SKM-1 treated with dmso at 0.1 percent for 144 hours (cell line): Measurements from ENCODE around the gene GMDS.

ENCODE experiments used
- DNase-seq: peaks from one replicate; lab custom pipeline; 2025; ENCODE audit not compliant: unreplicated experiment; lab: John Stamatoyannopoulos, UW

The GMDS gene

DNA sequence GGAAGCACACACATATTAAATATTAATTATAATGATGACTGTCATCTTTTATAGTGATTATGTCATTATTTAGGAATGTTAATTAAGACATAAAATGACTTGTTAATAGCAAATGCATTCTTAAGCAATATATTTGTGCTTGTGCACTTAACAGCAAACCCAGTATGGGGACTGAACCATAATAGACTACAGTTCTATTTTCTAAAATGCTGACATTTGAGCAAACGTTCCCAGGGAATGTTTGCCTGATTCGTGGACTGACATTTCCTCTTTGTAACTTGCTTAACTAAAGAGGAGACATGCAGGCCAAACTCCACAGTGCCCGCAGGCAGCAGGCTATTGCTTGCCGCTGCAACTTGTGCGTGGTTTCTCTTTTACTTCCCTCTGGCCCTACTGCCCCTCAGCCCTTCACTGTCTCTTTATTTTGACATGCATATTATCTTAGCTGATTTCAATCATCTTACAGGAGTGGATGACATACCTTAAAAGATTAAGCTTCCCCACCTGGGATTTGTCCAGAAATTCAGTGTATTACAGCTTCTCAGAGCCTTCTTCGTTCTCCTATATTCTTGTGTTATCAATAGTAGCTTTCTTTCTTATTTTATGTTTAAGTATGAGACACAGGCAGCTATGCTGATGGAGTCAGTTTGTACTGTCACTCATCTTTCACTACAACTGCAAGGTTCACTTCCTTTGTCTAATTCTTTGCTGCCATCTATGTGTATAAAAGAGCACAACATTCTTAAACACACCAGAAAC is 141.5 kb downstream of the GMDS start:
- peak; percentile 45 for DNase-seq

DNA sequence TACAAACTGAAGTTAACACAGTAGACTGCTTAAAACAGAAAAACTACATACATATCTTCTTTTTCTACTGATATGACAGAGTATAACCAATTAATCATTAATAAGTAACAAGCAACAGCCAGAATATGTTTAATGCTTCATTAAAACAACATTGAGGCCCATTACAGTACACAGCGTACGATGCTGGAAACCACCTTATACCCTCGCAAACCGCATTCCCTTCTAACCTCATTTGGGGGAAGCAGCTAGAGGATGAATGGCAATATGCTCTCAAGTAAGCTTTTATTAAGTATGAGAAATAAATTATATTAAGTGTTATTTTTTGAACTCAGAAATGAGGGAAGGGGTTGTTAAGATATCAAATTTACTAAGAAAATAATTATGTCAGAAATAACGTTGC is 142.4 kb downstream of the GMDS start:
- DNase-seq: no peak

DNA sequence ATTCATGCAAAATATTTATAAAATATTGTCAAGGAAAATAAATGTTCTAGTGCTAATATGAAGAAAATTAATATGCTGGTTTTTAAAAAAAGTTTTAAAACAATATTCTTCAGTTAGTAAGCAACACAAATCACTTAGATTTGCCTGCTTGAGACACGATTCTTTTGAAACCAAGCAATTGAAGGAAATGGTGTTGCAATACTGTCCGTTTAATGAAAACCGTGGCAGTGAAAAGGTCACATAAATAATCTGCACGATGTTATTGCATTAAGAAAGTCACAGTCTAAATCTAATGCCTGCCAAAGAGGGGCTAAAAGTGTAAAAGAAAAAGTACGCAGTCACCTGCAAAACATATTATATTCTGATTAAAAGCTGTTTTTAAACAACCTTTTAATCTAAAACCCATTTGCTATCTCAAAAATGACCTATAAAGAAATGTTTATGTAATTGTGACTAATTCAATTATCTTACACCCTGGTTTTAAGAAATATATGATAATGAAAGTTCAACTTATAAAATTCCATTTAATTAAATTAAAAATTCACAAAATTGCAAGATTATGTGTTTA is 143.0 kb downstream of the GMDS start:
- peak; percentile 26 for DNase-seq

DNA sequence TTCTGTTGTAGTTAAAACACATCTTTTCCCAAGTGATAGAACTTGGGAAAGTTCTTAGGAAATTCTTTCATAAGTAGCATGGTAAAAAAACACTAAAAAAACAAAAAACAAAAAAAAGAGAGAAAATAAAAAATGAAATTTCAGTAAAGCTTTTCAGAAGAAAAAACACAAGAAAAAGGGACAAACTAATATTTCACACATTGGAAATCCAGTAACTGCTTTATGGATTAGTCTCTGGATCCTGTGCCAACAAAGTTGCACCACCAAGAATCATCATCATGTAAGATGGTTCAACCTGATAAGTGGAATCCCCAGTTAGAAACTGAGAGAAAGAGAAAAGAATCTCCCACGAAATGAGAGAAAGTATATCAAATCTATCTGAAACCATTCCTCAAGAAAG is 144.2 kb downstream of the GMDS start:
- no peak for DNase-seq

DNA sequence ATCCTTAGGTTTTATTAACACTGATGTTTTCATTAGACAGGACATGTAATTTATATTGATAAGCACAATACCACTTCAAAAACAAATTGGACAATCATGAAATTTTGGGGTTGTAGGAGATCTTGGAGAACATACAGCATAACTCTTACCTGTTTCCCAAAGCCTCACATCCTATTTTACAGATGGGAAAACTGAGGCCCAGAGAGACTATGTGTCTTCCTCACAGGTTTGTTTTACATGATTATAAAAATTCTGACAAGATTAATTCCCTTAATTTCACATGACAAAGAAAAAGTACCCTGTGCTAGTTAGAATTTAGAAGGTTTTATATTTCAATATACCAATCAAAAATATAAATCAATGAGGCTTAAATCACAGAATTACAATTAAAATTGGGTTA is 145.5 kb downstream of the GMDS start:
- DNase-seq: no peak

DNA sequence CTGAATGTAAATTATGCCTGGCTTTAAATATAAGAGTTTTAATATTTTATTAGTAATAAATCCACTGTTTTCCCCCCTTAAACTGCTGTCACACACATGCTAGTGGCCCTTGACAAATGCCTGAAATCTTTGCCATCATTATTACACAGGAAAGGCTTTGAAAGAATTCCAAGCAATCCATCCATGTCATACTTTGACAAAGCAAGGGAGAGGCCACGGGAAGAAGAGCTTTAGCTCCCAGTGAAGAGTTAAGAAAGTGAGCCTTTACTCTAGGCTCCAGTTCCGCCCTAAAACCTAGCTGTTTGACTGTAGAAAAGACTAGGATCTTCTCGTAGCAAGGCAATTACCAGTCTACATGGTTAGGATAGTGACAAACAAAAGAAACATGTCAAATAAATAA is 147.9 kb downstream of the GMDS start:
- DNase-seq: no peak

DNA sequence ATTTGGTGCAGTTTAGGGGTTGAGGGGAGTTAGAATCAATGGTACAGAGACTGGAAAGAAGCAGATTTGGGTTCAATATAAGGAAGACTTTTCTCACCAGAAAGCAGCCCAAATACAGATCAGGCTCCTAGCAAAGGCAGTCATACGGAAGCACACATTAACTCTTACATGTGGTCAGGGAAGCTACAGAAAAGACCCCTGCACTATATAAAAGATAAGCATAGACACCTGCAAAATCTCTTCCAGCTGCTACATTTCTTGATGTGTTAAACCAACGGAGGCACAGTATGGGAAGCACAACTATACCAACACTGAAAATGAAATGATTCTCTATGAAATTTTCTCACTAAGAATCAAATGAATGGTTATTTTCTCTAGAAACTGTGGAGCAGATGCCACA is 150.8 kb downstream of the GMDS start:
- no peak for DNase-seq

DNA sequence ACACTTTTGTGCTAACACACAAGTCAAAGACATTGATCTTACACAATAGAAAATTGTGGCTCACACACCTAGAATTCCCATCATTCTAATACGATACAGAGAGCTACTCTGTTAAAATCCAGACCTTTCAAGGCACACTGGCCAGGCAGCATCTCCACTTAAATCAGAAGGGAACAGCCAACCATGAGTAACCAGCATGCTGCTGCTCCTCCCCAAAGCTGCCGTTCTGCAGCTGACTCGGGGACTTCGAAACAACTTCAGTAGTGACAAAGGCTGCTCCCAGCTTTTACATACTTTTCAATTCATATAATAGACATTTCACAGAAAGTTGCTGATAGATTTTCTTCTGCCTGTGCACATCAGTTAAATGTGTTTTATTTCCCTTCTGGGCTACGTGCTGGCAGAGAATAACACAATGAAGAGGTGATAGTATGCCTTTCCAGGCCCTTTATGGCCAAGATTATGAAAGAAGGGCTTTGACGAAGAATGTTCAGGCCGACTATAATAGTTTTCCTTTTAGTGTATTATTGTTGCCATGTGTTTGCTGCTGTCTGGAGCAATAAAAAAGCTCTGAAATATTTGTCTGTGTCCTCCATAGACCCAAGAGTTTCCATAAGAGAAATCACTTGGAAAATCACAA is 159.0 kb downstream of the GMDS start:
- no peak for DNase-seq

DNA sequence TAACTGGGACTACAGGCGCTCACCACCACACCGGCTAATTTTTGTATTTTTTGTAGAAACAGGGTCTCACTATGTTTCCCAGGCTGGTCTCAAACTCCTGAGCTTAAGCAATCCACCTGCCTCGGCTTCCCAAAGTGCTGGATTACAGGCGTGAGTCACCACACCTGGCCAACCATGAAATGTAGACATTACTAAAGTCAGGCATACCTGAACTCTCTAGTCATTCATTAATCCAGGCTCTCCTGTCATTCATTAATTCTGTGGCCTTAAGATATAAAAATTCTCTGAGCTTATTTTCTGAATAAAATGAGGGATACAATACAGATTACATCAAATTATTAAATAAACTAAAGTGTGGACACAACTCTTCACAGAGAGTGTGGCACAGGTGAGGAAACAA is 159.7 kb downstream of the GMDS start:
- DNase-seq: no peak

DNA sequence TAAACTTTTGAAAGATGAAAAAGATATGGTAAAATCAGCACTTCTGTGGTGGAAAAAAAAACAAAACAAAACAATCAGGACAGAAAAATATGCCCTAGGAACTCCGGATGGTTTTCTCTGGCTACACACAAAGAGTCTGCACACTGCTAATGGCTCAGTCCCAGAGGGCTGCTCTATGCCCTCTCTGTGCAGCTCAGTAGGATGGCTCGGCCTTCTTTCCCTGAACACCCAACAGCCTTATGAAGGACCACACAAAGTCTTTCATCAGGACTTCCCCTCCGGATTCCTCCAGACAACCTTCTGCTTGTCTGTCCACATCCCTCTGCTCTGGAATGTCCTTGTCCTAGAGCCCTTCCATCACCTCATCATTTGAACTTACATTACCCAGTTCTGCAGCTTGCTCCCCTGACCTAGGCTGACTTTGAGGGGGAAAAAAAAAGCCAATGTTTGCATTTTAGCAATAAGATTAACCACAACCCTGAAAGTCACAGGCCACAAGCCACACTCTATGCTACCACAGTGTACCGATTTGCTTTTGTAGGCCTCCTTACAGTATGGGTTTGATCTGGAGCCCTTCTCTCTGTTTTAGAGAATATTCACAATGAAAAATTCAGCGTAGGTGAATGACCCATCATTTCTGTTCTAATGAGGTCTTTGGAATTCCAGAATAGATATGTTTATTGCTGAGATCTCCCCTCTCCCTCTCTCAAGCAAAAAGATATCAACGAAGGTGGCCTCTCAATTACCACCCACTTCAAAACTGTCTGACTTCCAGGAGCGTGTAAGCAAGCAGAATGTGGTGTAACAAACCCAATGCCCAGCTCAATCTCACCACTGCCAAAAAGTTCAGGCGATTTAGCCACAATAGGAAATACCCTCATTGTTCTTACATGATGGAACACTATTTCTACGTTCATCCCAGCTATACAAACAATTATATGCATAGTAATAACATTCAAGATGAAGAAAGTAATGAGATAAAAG is 164.0 kb downstream of the GMDS start:
- no peak for DNase-seq

DNA sequence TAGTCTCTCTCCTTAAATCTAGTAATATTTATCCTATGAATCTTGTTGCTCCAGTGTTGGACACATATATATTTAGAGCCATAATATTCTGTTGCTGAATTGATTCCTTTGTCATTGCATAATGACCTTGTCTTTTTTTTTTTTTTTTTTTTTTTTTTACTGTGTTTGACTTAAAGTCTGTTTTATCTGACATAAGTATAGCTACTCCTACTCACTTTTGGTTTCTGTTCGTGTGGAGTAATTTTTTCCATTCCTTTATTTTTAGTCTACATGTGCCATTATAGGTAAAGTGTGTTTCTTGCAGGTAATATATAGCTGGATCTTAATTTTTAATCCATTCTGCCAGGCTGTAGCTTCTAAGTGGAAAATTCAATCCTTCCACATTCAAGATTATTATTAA is 166.5 kb downstream of the GMDS start:
- no peak for DNase-seq

DNA sequence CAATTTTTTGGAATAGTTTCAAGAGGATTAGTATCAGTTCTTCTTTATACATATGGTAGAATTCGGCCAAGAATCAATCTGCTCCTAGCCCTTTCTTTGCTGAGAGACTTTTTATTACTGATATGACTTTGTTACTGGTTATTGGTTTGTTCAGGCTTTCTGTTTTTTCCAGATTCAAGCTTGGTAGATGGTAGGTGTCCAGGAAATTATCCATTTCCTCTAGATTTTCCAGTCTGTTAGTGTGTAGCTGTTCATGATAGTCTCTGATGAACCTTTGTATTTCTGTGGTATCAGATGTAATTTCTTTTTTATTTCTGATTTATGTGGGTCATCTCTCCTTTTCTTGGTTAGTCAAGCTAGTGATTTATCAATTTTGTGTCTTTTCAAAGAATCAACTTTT is 167.6 kb downstream of the GMDS start:
- DNase-seq: no peak

DNA sequence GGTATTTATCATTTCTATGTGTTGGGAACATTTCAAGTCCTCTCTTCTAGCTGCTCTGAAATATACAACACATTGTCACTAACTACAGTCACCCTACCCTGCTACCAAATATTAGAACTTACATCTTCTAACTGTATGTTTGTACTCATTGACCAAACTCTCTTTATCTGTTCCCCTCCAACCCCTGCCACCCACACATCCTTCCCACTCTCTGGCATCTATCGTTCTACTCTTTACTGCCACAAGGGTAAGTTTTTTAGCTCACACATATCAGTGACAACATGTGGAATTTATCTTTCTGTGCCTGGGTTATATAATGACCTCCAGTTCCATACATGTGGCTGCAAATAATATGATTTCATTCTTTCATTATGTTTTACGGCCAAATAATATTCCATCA is 171.9 kb downstream of the GMDS start:
- DNase-seq: no peak

DNA sequence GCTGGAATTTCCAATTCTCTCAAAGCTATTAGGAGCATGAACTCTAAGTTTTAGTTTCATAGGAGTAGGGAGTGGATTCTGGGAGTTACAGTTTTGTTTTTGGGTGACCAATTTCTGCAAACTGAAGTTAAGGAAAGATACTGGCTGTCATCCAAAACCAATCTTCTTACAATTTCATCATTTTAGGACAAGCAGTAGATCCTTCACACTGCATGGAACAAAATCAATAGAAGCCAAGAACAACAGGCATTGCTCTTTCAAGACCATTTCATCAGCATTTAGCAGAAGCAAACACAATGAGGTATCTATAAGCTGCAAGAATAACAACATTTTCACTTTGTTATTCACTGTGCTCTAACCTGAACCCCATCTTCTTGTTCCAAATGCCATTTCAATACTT is 173.0 kb downstream of the GMDS start:
- DNase-seq: no peak

DNA sequence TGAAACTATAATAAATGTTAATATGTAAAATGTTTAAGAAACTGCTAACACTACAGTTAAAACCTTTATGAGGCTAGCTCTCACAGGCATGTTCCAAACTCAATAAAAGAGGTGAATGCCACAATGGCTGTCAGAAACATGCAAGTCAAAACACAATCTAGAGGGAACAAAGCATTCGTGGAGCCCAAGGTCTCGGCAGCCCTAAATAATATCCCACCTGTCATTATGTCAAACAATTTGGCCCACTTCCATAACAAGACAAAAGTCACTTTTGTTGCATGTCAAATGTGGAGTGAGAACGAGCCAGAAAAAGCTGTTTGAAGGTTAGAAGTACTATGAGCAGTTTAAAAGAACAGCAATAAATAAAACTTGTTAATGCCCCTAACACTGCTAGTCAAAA is 181.9 kb downstream of the GMDS start:
- no peak for DNase-seq

DNA sequence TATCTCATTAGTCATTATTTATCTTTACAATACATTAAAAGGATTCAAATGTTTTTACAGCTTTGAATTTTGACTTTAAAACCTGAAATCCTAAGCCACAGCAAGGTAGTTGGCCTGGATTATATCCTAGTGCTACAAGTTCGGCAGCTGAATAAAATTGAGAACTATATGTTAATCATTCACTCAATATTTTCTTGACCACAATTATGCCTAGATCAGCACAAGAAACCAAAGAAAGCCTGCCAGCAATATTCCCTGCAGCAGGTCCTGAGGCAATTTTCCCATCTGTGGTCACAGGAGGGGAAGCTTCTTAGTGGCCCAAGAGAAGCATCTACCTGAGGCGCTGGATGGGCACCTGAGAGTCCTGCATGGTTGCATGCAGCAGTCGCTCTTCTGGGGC is 183.5 kb downstream of the GMDS start:
- no peak for DNase-seq

DNA sequence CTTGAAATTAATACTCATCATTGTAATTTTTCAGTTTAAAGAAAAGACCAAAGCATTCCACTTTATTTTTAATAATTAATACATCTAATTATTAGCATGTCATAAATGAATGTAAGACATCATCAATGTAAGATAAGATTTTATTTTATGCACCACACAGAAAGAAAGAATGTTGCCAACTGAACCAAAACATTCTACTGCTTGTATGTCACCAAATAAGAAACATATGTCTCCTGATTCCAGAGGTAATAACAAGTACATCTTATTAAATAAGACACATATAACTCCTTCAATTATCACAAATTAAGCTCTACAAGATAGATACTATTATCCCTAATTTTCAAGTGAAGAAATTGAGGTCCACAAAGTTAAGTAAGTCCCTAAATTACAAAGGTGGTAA is 189.5 kb downstream of the GMDS start:
- no peak for DNase-seq

DNA sequence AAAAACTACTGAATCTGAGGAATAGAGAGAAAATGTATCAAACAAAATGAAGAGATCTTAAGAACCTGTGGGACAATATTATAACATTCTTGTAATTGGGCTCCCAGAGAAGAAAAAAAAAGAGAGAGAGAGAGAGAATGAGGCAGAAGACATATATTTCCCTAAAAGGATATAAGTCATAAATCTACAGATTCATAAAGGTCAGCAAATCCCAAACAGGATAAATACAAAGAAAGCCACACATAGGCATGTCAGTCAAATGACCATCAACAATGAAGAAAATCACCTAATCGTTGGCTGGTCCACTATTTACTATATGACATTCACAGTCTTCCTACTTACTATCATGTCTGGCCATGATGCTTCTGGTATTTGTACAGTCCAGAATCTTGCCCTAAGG is 190.3 kb downstream of the GMDS start:
- no peak for DNase-seq

DNA sequence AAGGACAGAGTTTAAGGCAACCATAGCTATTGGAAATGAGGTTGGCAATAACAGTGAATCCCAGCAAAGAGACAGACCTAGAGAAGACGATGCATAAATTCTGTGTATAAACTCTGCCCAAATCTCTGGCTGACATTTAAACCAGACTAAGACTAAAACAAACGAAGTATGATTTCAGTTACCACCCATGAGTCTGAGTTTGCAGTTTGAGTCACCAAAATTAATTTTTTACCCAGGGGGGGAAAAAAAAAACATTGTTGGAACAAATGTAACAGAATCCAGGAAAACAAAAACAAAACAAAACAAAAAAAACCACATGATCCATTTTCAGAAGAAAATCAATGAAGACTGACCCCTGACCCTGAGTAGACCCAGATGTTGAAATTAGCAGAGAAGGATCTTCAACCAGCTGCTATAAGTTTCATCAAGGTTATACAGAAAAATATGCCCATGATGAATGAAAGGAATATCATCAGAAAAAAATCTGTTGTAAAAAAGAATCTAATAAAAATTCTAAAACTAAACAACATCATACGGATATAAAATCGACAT is 190.8 kb downstream of the GMDS start:
- no peak for DNase-seq

DNA sequence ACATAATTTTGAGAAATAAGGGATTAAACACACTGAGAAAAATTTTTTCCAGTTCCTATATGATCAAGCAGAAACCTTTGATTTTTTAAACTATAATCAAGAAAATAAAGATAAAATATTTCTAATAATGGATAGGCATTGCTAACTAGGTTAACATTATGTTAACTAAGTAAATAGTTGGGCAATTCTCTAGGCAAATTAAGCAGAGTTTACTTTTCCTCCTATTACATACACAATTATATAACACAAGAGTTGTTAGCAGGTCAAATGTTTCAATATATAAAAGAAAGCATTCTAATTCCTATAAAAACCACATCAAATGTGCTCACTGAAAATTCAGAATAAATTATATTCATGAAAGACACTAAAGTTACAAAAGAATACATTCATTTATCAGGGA is 191.7 kb downstream of the GMDS start:
- DNase-seq: no peak

DNA sequence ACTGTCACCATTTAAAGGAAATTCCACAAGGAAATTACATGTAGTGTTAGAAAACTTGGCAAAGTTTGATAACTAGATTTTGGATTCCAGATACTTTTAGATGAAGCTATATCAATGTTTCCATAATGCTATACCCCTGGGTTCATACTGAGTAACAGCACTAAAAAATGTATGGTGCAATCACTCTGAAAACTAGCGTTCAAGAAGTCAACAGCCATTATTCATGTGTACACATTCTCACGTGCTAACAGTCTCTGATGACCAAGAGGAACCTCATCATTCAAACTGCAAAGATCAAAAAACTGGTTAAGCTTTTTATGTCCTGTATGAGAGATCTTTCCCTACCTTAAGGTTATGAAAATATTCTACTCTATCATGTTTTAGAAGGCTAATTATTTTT is 197.6 kb downstream of the GMDS start:
- no peak for DNase-seq
